HepG2 (cell line): Measurements from ENCODE around the gene ACADVL. TPM values are rescaled to one million over a fixed set of nuclear protein-coding genes. Genes with fewer than 3 reads are reported as not detected.

Experiments
- ARID3A ChIP-seq: IDR thresholded peaks from 2 replicates; pipeline ENCODE4 v1.6.1; 2012; ENCODE audit warnings: low read depth, low read length, improper control_type of control experiment
- FOXK1 ChIP-seq: sonication (generic); formaldehyde crosslinking; IDR thresholded peaks from 2 replicates; pipeline ENCODE4 v1.4.0; 2020; ENCODE audit warnings: low read depth, missing genetic modification reagents, borderline replicate concordance
- FOXO1 ChIP-seq: sonication (generic); formaldehyde crosslinking; IDR thresholded peaks from 2 replicates; pipeline ENCODE4 v1.4.0; 2020; ENCODE audit warnings: missing genetic modification reagents
- GABPA ChIP-seq, 2 experiments: IDR thresholded peaks; 2 replicates each; pipeline ENCODE4 v1.6.1; 2011 to 2016; ENCODE audit warnings: low read depth in 2 of 2, low read length in 1 of 2, missing biosample characterization in 1 of 2, missing genetic modification characterization in 1 of 2
- HNRNPL ChIP-seq: fragments of 200-400 bp; formaldehyde crosslinking; IDR thresholded peaks from 2 replicates; pipeline ENCODE4 v1.6.1; 2017; ENCODE audit warnings: mild to moderate bottlenecking, low read depth, low read length
- KAT7 ChIP-seq: IDR thresholded peaks from 2 replicates; pipeline ENCODE4 v1.6.1; 2018; ENCODE audit warnings: borderline replicate concordance, missing compliant biosample characterization
- NR2F2 ChIP-seq: IDR thresholded peaks from 2 replicates; pipeline ENCODE4 v1.6.1; 2012; ENCODE audit warnings: low read depth, inconsistent platforms, borderline replicate concordance
- PLRG1 ChIP-seq: fragments of 450-650 bp; conservative IDR thresholded peaks from 2 replicates; pipeline ENCODE4 v1.6.1; 2016
- REST ChIP-seq, 2 experiments: IDR thresholded peaks; 2 replicates each; pipeline ENCODE4 v1.6.1; 2011 to 2012; ENCODE audit warnings: low read length in 2 of 2, borderline replicate concordance in 1 of 2, low read depth in 1 of 2, mild to moderate bottlenecking in 1 of 2, moderate library complexity in 1 of 2
- ZNF260 ChIP-seq: sonication (generic); formaldehyde crosslinking; IDR thresholded peaks from 2 replicates; pipeline ENCODE4 v1.4.0; 2020; ENCODE audit warnings: missing genetic modification reagents, low read depth, mild to moderate bottlenecking, borderline replicate concordance
- ZNF274 ChIP-seq: sonication (generic); formaldehyde crosslinking; IDR thresholded peaks from 2 replicates; pipeline ENCODE4 v1.5.1; 2020; ENCODE audit warnings: mild to moderate bottlenecking, missing genetic modification reagents
- ZNF333 ChIP-seq: sonication (generic); formaldehyde crosslinking; IDR thresholded peaks from 2 replicates; pipeline ENCODE4 v1.4.0; 2020; ENCODE audit warnings: mild to moderate bottlenecking, missing genetic modification reagents, borderline replicate concordance
- ZNF34 ChIP-seq: sonication (generic); formaldehyde crosslinking; IDR thresholded peaks from 2 replicates; pipeline ENCODE4 v1.4.0; 2020; ENCODE audit warnings: mild to moderate bottlenecking, missing genetic modification reagents, borderline replicate concordance
- ZNF543 ChIP-seq: sonication (generic); formaldehyde crosslinking; IDR thresholded peaks from 2 replicates; pipeline ENCODE4 v1.4.0; 2020; ENCODE audit warnings: mild to moderate bottlenecking, missing genetic modification reagents
- ZNF678 ChIP-seq: sonication (generic); formaldehyde crosslinking; IDR thresholded peaks from 2 replicates; pipeline ENCODE4 v1.4.0; 2020; ENCODE audit warnings: mild to moderate bottlenecking, missing genetic modification reagents
- ZNF83 ChIP-seq: sonication (generic); formaldehyde crosslinking; IDR thresholded peaks from 2 replicates; pipeline ENCODE4 v1.4.0; 2020; ENCODE audit warnings: missing genetic modification reagents, mild to moderate bottlenecking, borderline replicate concordance
- polyA plus RNA-seq, 8 experiments: library from polyadenylated mRNA; depleted of rRNA in 3 of 8; stranded (reverse) in 7 of 8; unstranded in 1 of 8; fragments of >200 nt; fragmentation: Illumina TruSeq in 4 of 8; extraction: Trizol in 4 of 8; gene quantifications; 2 replicates each; pipeline versions ENCODE4 v1.2.1 to v1.2.3, GENCODE V29; 2011 to 2016; ENCODE audit warnings: low read depth in 4 of 8, missing spikeins in 1 of 8, mixed read lengths in 1 of 8; ENCODE audit not compliant: insufficient read depth in 1 of 8
- total RNA-seq, 5 experiments: library from RNA; depleted of rRNA; stranded (reverse); fragments of >200 nt; fragmentation: Illumina TruSeq; extraction: Trizol; gene quantifications; 2 replicates each; pipeline ENCODE4 v1.2.3, GENCODE V29; 2016; ENCODE audit warnings: low read depth in 1 of 5
- TF ChIP-seq, protein P1 (sequence below): sonication (generic); formaldehyde crosslinking; IDR thresholded peaks from 2 replicates; pipeline ENCODE4 v1.8.0; 2022; ENCODE audit warnings: low read depth, missing genetic modification reagents
- TF ChIP-seq, protein P2 (sequence below): sonication (generic); formaldehyde crosslinking; IDR thresholded peaks from 2 replicates; pipeline ENCODE4 v1.5.1; 2020; ENCODE audit warnings: mild to moderate bottlenecking, moderate library complexity, missing genetic modification reagents
- TF ChIP-seq, protein P3 (sequence below): IDR thresholded peaks from 2 replicates; pipeline ENCODE4 v1.6.1; 2012; ENCODE audit warnings: inconsistent platforms

Gene ACADVL
- total and polyA plus RNA-seq, 2 of the 13 experiments (the other 11 are each of a cell fraction or from before 2014, with no cell fraction given), result 219 to 412 TPM

GRCh38 chr17:7258731-7259554 is 39.2 kb downstream of the ACADVL start (continued):
- TF ChIP-seq ZNF34 (peak; percentile 35; the same call in 1 of the 2 replicates), FOXO1 (CRISPR knock-in tag) (peak; percentile 7; the same call in 1 of the 2 replicates), KAT7 (CRISPR knock-in tag) (0 out of 2 replicates have a peak, but pooled peaks have one; percentile 27), ZNF333 (CRISPR knock-in tag) (peak; percentile 75; the same call in 1 of the 2 replicates), PLRG1 (no peak), GABPA (IDR thresholded peaks at IDR 0.05; ENCODE audit: low read depth, low read length) (no peak), GABPA (CRISPR knock-in tag; IDR thresholded peaks at IDR 0.05; ENCODE audit: low read depth) (no peak), ZNF83 (no peak), FOXK1 (CRISPR knock-in tag) (peak; percentile 12; the same call in 1 of the 2 replicates), HNRNPL (no peak), ZNF260 (CRISPR knock-in tag) (no peak), ZNF543 (CRISPR knock-in tag) (no peak), REST (IDR thresholded peaks at IDR 0.05; ENCODE audit: borderline replicate concordance in 1 of 2, low read depth in 1 of 2, low read length in 2 of 2) (0 out of 4 replicates have a peak, but pooled peaks of 1 of the 2 experiments have one; percentile 4), ZNF274 (CRISPR knock-in tag) (peak; percentile 61; the same call in 1 of the 2 replicates), ZNF678 (CRISPR knock-in tag) (no peak), ARID3A (peak; percentile 63), NR2F2 (peak; percentile 45; the same call in 1 of the 2 replicates)
- TF ChIP-seq, protein P1, sequence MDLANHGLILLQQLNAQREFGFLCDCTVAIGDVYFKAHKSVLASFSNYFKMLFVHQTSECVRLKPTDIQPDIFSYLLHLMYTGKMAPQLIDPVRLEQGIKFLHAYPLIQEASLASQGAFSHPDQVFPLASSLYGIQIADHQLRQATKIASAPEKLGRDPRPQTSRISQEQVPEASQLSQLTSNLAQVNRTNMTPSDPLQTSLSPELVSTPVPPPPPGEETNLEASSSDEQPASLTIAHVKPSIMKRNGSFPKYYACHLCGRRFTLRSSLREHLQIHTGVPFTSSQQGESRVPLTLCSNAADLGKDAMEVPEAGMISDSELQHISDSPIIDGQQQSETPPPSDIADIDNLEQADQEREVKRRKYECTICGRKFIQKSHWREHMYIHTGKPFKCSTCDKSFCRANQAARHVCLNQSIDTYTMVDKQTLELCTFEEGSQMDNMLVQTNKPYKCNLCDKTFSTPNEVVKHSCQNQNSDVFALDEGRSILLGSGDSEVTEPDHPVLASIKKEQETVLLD (CRISPR knock-in tag), result no peak
- TF ChIP-seq, protein P2, sequence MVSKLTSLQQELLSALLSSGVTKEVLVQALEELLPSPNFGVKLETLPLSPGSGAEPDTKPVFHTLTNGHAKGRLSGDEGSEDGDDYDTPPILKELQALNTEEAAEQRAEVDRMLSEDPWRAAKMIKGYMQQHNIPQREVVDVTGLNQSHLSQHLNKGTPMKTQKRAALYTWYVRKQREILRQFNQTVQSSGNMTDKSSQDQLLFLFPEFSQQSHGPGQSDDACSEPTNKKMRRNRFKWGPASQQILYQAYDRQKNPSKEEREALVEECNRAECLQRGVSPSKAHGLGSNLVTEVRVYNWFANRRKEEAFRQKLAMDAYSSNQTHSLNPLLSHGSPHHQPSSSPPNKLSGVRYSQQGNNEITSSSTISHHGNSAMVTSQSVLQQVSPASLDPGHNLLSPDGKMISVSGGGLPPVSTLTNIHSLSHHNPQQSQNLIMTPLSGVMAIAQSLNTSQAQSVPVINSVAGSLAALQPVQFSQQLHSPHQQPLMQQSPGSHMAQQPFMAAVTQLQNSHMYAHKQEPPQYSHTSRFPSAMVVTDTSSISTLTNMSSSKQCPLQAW (CRISPR knock-in tag), result peak; percentile 97
- TF ChIP-seq, protein P3, sequence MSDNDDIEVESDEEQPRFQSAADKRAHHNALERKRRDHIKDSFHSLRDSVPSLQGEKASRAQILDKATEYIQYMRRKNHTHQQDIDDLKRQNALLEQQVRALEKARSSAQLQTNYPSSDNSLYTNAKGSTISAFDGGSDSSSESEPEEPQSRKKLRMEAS, result 0 out of 2 replicates have a peak, but pooled peaks have one; percentile 58
